Neuronal stem cell (in vitro differentiated cells): ENCODE measurements around the gene FBXL7.

Source experiments
- DNase-seq: peaks from one replicate; pipeline ENCODE4 v3.0.0-alpha.2; 2013; ENCODE audit warnings: low spot score
- H2AFZ ChIP-seq: one replicate; pipeline ENCODE4 v1.6.1; 2013; ENCODE audit warnings: mild to moderate bottlenecking, low read length, inconsistent platforms
- H2AK5ac ChIP-seq: 2 replicates; pipeline ENCODE4 v1.6.1; 2013; ENCODE audit warnings: low read depth, mild to moderate bottlenecking, inconsistent platforms, low read length, moderate library complexity, mixed read lengths
- H2BK120ac ChIP-seq: 2 replicates; pipeline ENCODE4 v1.6.1; 2013; ENCODE audit warnings: low read depth, mild to moderate bottlenecking, inconsistent platforms, low read length, moderate library complexity, mixed read lengths
- H2BK12ac ChIP-seq: one replicate; pipeline ENCODE4 v1.6.1; 2013; ENCODE audit warnings: low read length, inconsistent platforms
- H2BK15ac ChIP-seq: 2 replicates; pipeline ENCODE4 v1.6.1; 2013; ENCODE audit warnings: mild to moderate bottlenecking, low read length, inconsistent platforms, mixed read lengths
- H2BK5ac ChIP-seq: one replicate; pipeline ENCODE4 v1.6.1; 2013; ENCODE audit warnings: inconsistent platforms, mild to moderate bottlenecking, low read length, moderate library complexity
- H3K14ac ChIP-seq: one replicate; pipeline ENCODE4 v1.6.1; 2013; ENCODE audit warnings: low read length, inconsistent platforms
- H3K18ac ChIP-seq: 2 replicates; pipeline ENCODE4 v1.6.1; 2013; ENCODE audit warnings: low read length, inconsistent platforms
- H3K23ac ChIP-seq: 2 replicates; pipeline ENCODE4 v1.6.1; 2013; ENCODE audit warnings: low read depth, mild to moderate bottlenecking, mixed read lengths, low read length, inconsistent platforms; ENCODE audit not compliant: poor library complexity
- H3K27ac ChIP-seq: replicated peaks from 3 replicates; pipeline ENCODE4 v1.5.1; 2013; ENCODE audit warnings: low read length, inconsistent platforms
- H3K27me3 ChIP-seq, 3 experiments: 2 replicates each; pipeline ENCODE4 v1.6.1; 2013; ENCODE audit warnings: low read length in 3 of 3, mild to moderate bottlenecking in 2 of 3, inconsistent platforms in 1 of 3, low read depth in 1 of 3, mixed read lengths in 1 of 3, moderate library complexity in 1 of 3; ENCODE audit not compliant: control insufficient read depth in 3 of 3, insufficient read depth in 3 of 3
- H3K36me3 ChIP-seq, 2 donors: replicated peaks in 1 of 2; 2 replicates each; pipeline ENCODE4 v1.6.1; 2013; ENCODE audit warnings: low read length in 2 of 2; ENCODE audit not compliant: control insufficient read depth in 2 of 2, insufficient read depth in 2 of 2
- H3K4ac ChIP-seq: 2 replicates; pipeline ENCODE4 v1.6.1; 2013; ENCODE audit warnings: inconsistent platforms, mild to moderate bottlenecking, low read length, moderate library complexity
- H3K4me1 ChIP-seq, 2 donors: 1 replicate in 1 of 2; 2 replicates in 1 of 2; pipeline ENCODE4 v1.6.1; 2013; ENCODE audit warnings: low read length in 2 of 2, low read depth in 1 of 2; ENCODE audit not compliant: control insufficient read depth in 2 of 2, insufficient read depth in 1 of 2
- H3K4me2 ChIP-seq: one replicate; pipeline ENCODE4 v1.6.1; 2013; ENCODE audit warnings: mild to moderate bottlenecking, low read length, inconsistent platforms; ENCODE audit not compliant: insufficient read depth, poor library complexity, severe bottlenecking
- H3K4me3 ChIP-seq, 2 donors: 2 replicates each; pipeline ENCODE4 v1.5.1; 2013; ENCODE audit warnings: low read length in 2 of 2, mild to moderate bottlenecking in 2 of 2, inconsistent platforms in 1 of 2, moderate library complexity in 1 of 2
- H3K79me1 ChIP-seq: one replicate; pipeline ENCODE4 v1.6.1; 2013; ENCODE audit warnings: low read depth, mild to moderate bottlenecking, inconsistent platforms, low read length, moderate library complexity
- H3K9ac ChIP-seq: one replicate; pipeline ENCODE4 v1.6.1; 2013; ENCODE audit warnings: mild to moderate bottlenecking, low read depth, low read length, inconsistent platforms; ENCODE audit not compliant: poor library complexity
- H3K9me3 ChIP-seq, 2 donors: replicated peaks in 1 of 2; 2 replicates each; pipeline versions ENCODE3 to v1.6.1; 2013; ENCODE audit warnings: low read length in 2 of 2, mild to moderate bottlenecking in 2 of 2, inconsistent platforms in 1 of 2, low read depth in 1 of 2, mixed read lengths in 1 of 2, moderate library complexity in 1 of 2; ENCODE audit not compliant: control insufficient read depth in 2 of 2, insufficient read depth in 1 of 2
- H4K8ac ChIP-seq: one replicate; pipeline ENCODE4 v1.6.1; 2013; ENCODE audit warnings: low read depth, mild to moderate bottlenecking, inconsistent platforms, low read length, moderate library complexity
- H4K91ac ChIP-seq: one replicate; pipeline ENCODE4 v1.6.1; 2013; ENCODE audit warnings: low read length, low read depth, mild to moderate bottlenecking, inconsistent platforms; ENCODE audit not compliant: poor library complexity
- WGBS, 2 donors: extraction: QIAGEN DNeasy Blood & Tissue Kit; methylation state at CpG; one replicate each; pipeline ENCODE4 v1.1.7; 2013; ENCODE audit warnings: missing lambda C conversion rate in 2 of 2, mixed read lengths in 1 of 2; ENCODE audit not compliant: insufficient read length in 2 of 2, insufficient replicate concordance in 1 of 2; ENCODE audit errors: extremely low coverage in 2 of 2; 5-methylcytosine and 5-hydroxymethylcytosine counted together

Gene FBXL7

DNA sequence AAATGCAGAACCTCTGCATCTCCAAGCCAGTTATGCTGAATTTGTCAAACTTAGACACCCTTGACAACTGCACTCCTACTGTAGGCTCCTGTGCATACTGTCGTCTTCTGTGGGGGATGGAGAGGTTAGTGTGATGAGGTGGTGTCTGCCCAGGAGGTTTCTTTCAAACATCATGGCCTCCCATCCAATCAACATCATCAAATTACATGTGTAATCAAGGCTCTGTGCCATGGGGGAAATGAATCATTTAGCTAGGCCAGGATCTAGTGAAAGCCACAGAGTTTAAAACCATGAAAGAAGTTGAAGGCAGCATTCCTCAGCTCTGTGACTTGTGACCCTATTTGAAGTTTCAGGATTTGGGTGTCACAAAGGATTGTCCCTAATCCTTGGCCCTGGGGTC is 439.0 kb downstream of the FBXL7 start:
- no peak overlapping the region for H3K4me3 ChIP-seq
- H3K4me2 ChIP-seq, result no peak overlapping the region
- H2BK15ac ChIP-seq, result no peak overlapping the region
- H2AFZ ChIP-seq, result no peak overlapping the region
- H2BK120ac ChIP-seq, result no peak overlapping the region
- H2BK5ac ChIP-seq, result no peak overlapping the region
- no peak overlapping the region for H3K4ac ChIP-seq
- H3K9me3 ChIP-seq, result no peaks in the 10 kb centered on the region
- H2BK12ac ChIP-seq, result no peak overlapping the region
- no peak overlapping the region for H4K8ac ChIP-seq
- no peak overlapping the region for H3K23ac ChIP-seq
- H3K36me3 ChIP-seq, result peaks cover 13 to 14% of the 10 kb centered on the region in 2 donors
- H3K9ac ChIP-seq, result no peak overlapping the region
- H3K79me1 ChIP-seq, result peaks cover 2% of the 10 kb centered on the region
- no CpG with 5 or more reads among the region's 1 CpG for WGBS, 2 donors
- no peak overlapping the region for H2AK5ac ChIP-seq
- no peak overlapping the region for H4K91ac ChIP-seq
- no peak for DNase-seq
- H3K14ac ChIP-seq, result no peak overlapping the region
- H3K18ac ChIP-seq, result no peak overlapping the region
- no peaks in the 10 kb centered on the region for H3K4me1 ChIP-seq
- no peak overlapping the region for H3K27ac ChIP-seq
- H3K27me3 ChIP-seq, result no peaks in the 10 kb centered on the region

DNA sequence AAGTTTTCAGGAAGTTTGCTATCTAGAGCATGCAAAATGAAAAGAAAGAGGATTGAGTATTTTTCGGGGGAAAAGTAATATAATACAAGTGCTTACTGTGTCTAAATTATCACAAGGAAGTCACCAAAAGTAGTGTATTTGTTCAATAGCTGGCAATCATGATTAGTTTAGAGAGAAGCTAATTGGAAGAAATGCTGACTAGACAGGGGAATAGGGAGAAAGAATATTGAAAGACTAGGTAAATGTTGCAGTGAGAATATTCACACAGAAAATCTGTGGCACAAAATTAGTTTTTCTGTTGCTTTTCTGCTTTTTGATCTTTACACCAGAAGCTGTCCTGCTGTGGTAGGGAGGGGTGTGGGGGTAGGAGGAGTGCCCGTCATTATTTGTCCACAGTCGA is 440.9 kb downstream of the FBXL7 start:
- Histone ChIP-seq H3K9ac (no peak overlapping the region), H2BK120ac (no peak overlapping the region), H3K4me1 (no peaks in the 10 kb centered on the region), H3K4ac (no peak overlapping the region), H3K27ac (no peak overlapping the region), H2BK15ac (no peak overlapping the region), H3K18ac (no peak overlapping the region), H3K4me3 (no peak overlapping the region), H3K9me3 (no peaks in the 10 kb centered on the region), H3K36me3 (peaks cover 13 to 14% of the 10 kb centered on the region in 2 donors), H3K23ac (no peak overlapping the region), H3K79me1 (peaks cover 2% of the 10 kb centered on the region), H2AFZ (no peak overlapping the region), H4K91ac (no peak overlapping the region), H2AK5ac (no peak overlapping the region), H3K14ac (no peak overlapping the region), H2BK12ac (no peak overlapping the region), H3K27me3 (no peaks in the 10 kb centered on the region), H3K4me2 (no peak overlapping the region), H2BK5ac (no peak overlapping the region), H4K8ac (no peak overlapping the region)
- DNase-seq, result no peak
- no CpG with 5 or more reads among the region's 3 CpGs for WGBS, 2 donors

DNA sequence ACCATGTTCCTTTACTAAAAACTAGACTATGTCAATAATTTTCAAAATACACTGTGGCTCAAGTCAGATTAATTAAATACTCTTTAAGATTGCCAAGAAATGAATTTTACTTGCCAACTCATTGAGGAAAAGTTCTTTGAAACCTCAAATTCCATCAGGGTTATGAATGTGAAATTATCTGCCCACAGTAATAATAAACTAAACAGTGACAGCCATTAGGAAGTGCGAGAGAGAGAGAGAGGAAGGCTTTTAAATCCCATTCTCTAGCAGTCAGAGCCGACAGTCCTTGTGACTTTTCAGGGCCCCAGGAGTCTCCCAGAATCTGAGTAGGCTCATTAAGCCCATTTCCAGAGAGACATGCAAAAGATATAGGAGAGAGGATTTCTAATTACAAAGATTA is 443.5 kb downstream of the FBXL7 start:
- Histone ChIP-seq H3K4me3 (no peak overlapping the region), H2BK5ac (no peak overlapping the region), H2BK12ac (no peak overlapping the region), H3K9me3 (no peaks in the 10 kb centered on the region), H3K79me1 (no peaks in the 10 kb centered on the region), H2AFZ (no peak overlapping the region), H3K23ac (no peak overlapping the region), H2BK120ac (no peak overlapping the region), H3K9ac (no peak overlapping the region), H3K18ac (no peak overlapping the region), H3K4ac (no peak overlapping the region), H2AK5ac (no peak overlapping the region), H3K4me1 (no peaks in the 10 kb centered on the region), H3K27me3 (no peaks in the 10 kb centered on the region), H3K4me2 (no peak overlapping the region), H2BK15ac (no peak overlapping the region), H3K14ac (no peak overlapping the region), H4K91ac (no peak overlapping the region), H4K8ac (no peak overlapping the region), H3K27ac (no peak overlapping the region), H3K36me3 (no peaks in the 10 kb centered on the region)
- DNase-seq, result no peak
- WGBS, 2 donors, result no CpG with 5 or more reads among the region's 2 CpGs

DNA sequence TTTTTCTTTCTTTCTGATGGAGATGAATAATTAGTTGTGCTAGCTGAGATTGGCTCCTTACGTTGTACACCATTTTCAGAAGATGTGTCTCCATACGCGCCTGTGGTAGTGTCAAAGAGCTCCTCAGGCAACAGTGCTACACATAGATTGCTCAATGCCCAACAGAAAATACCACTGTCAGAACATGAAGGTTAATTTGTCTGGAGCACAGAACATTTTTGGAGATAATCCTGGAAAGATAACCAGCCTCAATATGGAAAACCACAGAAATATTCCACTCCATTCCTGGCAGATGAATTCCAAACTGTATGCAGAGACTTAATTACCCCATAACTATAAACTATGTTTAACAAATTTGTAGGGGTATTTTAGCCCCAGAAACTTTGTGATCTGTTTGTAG is 446.0 kb downstream of the FBXL7 start:
- H3K9ac ChIP-seq, result no peak overlapping the region
- no peak overlapping the region for H3K23ac ChIP-seq
- H2BK12ac ChIP-seq, result no peak overlapping the region
- no peak overlapping the region for H3K4ac ChIP-seq
- no peak for DNase-seq
- H3K14ac ChIP-seq, result no peak overlapping the region
- H2AFZ ChIP-seq, result no peak overlapping the region
- H4K8ac ChIP-seq, result no peak overlapping the region
- H3K4me1 ChIP-seq, result no peaks in the 10 kb centered on the region
- H3K27ac ChIP-seq, result no peak overlapping the region
- H3K4me2 ChIP-seq, result no peak overlapping the region
- H3K27me3 ChIP-seq, result no peaks in the 10 kb centered on the region
- no peaks in the 10 kb centered on the region for H3K79me1 ChIP-seq
- no peak overlapping the region for H4K91ac ChIP-seq
- no CpG with 5 or more reads among the region's 3 CpGs for WGBS, 2 donors
- no peaks in the 10 kb centered on the region for H3K36me3 ChIP-seq
- H3K9me3 ChIP-seq, result no peaks in the 10 kb centered on the region
- H3K4me3 ChIP-seq, result no peak overlapping the region
- H2BK120ac ChIP-seq, result no peak overlapping the region
- no peak overlapping the region for H2BK5ac ChIP-seq
- H2AK5ac ChIP-seq, result no peak overlapping the region
- H3K18ac ChIP-seq, result no peak overlapping the region
- no peak overlapping the region for H2BK15ac ChIP-seq
